ENCODE results near the gene ZNF443.
"Not testable (repeated sequence)": the region's sequence is repeated elsewhere in the genome, so short reads cannot be mapped to it uniquely, and the experiment has no call there.

ZNF443 gene

DNA sequence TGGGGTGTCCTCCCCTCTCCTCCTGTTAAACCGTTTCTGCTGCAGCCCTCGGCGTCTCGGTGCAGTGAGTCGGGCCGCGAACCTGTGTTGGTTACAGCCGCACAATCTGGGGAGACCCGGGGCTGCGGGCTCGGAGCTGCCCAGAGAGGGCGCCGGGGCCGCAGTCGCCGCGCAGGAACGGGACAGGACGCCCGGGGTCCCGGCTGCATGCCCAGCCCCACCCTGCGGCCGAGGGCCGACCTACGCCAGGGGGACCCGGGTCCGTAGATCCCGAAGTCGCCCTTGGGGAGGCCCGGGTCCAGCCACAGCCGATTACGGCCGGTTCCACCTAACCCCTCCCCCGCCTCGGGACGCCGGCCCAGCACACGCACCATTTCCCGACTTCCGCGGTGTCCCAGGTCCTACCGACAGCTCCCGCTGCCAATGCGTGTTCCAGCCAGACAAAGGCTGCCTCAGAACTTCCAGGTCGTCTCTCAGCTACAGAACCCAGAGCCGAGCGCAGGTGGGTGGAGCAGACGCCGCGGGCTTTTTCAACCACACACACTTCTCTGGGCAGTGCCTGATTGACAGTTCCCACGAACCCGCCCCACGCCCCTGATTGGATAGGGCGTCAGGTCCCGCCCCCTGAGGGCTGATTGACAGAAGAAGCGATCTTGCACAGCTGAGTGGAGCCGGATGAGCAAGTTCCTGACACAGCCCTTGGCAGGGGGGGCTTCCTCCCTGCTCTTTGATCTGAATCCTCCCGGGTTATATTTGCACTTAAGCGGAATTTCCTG is at the start of gene ZNF443:
Gene ZNF443 (minus strand): TSS at position 481 of the 776 bp plus-strand sequence. CDS start 107 bp downstream, at position 374.
- DNase-seq (ENCODE audit: low read depth in 2 of 3, low spot score in 2 of 3): peak; percentile 91 to 96 (median 95)

DNA sequence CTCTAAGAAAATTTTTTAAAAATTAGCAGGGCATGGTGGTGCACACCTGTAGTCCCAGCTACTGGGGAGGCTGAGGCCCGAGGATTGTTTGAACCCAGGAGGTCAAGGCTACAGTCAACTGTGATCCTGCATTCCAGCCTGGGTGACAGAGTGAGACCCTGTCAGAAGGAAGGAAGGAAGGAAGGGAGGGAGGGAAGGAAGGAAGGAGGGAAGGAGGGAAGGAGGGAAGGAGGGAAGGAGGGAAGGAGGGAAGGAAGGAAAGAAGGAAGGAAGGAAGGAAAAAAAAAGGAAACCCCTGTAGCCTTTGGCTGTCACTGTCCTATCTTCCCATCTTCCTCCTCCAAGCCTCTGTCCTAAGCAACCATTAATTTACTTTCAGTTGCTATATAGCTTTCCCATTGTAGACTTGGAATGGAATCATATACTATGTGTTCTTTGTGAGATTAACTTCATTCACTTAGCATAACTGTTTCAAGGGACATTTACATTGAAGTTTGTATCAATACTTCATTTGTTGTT is 45.5 kb upstream of the ZNF443 start:
- not testable (repeated sequence) for DNase-seq (ENCODE audit: low read depth in 2 of 3, low spot score in 2 of 3)

DNA sequence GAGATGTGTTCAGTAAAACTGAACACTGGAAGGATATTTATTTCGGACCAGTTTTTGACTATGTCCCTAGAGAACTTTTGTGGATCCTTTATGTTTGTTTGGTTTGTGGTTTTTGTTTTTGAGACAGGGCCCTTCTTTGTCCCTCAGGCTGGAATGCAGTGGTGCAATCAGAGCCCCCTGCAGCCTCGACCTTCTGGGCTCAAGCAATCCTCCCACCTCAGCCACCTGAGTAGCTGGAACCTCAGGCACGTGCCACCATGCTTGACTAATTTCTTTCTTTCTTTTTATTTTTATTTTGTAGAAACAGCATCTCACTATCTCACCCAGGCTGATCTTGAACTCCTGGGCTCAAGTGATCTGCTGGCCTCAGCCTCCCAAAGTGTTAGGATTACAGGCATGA is 44.8 kb upstream of the ZNF443 start:
- DNase-seq (ENCODE audit: low read depth in 2 of 3, low spot score in 2 of 3): no peak

DNA sequence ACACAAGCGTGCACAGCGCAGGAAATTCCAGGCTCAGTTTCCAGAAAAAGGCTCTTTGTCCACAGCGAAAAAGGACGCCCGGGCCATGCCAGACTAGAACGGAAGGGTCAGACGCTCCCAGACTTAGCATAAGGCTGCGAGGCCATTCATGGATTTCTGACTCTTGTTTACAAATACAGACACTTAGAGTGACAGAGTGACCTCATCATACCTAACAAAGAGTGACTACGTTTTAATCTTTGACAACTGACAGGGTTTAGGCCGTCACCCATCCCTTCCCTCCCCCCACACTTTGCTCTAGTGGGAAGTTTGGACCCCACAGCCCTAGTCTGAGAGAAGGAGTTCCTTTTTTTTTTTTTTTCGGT is 44.2 kb upstream of the ZNF443 start:
- DNase-seq (ENCODE audit: low read depth in 2 of 3, low spot score in 2 of 3): no peak

DNA sequence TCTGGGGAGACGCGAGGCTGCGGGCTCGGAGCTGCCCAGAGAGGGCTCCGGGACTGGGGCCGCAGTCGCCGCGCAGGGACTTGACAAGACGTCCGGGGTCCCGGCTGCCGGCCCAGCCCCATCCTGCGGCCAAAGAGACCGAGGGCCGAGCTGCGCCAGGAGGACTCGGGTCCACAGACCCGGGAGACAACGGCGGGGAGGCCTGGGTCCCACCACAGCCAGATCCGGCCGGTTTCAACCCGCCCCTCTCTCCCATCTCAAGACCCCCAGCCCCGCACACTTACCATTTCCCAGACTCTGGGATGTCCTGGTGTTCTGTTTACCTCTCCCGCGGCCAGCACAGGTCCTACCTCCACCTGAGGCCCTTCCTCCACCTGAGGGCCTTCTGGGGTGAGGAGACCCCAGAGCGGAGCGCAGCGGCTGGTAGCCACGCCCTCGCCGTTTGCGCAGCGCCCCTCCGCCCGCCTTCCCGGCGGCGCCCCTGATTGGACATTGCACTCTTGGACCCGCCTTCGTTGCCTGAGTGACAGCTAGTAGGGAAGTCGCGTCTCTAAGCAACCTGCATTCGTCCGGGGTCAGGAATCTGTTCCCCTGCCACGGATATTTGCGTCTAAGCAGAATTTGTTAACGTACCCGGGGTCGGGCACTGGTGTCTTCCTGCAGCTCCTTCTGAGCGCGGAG is 43.7 kb upstream of the ZNF443 start, which contains the start of gene ZNF709:
Gene ZNF709 (minus strand): TSS at position 446 of the 681 bp plus-strand sequence. CDS start 159 bp downstream, at position 287.
- peak; percentile 68 to 82 (median 82) for DNase-seq (ENCODE audit: low read depth in 2 of 3, low spot score in 2 of 3)

DNA sequence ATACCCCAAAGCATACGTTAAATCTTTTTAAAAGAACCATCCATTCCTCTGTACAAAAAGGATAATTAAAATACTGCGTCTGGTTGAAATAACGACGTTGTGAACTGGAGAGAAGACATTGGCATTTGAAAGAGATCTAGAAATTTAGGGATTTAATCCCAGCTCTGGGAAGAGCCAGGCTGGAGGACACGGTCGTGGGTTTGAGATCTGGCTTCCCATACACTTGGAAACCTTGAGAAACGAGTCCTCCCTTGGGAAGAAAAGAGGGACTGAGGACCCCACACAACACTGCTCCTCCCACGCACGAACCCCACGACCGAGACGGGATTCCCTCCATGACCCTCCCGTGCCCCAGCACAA is 43.2 kb upstream of the ZNF443 start:
- DNase-seq (ENCODE audit: low read depth in 2 of 3, low spot score in 2 of 3): no peak

DNA sequence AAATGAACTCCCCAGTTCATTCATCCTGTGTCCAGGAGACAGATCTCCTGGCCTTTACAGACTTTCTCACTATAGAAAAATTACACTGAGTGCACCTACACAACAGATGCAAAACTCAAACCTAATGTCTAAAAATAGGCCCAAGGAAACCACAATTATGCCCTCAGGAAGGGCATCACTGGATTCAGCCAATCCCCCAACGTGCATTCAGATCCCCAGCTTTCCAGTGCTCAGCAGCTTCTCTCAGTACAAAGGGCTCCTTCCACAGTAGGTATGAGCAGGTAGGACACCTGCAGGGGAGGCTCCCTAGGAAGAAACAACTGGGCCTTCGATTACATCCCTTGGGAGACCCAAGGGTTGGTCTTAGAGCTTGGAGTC is 41.7 kb upstream of the ZNF443 start:
- no peak for DNase-seq (ENCODE audit: low read depth in 2 of 3, low spot score in 2 of 3)

DNA sequence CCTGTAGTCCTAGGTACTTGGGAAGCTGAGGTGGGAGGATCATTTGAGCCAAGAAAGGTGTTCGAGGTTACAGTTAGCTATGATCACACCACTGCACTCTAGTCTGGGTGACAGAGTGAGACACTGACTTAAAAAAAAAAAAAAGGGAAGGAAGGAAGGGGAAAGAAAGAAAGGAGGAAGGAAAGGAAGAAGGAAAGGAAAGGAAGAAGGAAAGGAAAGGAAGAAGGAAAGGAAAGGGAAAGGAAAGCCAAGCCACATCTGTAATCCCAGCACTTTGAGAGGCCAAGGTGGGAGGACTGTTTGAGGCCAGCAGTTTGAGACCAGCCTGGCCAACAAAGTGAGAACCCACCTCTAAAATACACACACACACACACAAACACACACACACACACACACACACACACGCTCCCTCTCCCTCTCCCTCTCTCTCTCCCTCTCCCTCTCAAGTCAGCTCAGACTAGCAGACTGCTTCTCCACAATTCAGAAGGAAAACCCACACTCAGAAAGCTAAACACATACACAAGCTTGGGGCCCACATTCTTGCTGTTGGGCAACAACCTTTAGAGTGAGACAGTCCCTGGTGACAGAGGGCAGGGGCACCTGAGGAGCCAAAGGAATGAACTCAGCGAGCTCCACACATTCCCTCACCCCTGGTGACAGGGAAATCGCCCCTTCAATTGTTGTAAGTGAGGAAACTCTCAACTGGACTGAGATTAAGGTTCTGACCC is 41.1 kb upstream of the ZNF443 start:
- no peak for DNase-seq (ENCODE audit: low read depth in 2 of 3, low spot score in 2 of 3)

DNA sequence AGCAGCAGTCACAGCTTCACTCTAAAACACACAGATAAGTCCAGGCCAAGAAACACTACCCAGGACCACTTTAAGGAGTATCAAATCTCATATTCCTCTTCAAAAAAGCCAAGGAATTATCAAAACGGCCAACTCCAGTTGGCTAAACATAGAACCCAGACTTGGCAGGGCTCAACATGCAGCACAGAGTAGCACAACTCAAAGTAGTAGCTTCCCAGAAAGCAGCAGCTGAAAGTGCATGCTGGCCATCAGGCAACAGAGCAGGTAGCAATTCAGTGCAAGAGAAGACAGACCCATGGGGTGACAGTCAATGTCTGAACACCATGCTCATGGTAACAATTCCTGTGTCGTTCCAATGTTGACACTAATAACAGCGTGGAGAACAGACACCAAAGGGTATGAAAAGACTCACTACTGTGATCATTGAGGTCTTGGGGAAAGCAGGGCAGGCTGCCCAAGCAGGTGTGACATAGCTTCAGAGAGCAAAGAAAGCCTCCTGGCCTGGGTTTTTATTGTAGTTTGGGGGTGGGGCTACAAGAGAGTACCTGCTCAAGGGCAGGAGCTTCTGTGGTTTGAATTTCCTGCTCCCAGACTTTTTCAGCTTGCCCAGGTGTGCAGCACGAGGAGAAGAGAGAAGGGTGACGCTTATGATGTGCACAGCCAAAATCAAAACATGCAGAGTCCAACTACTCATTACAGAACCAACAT is 37.6 kb upstream of the ZNF443 start:
- DNase-seq (ENCODE audit: low read depth in 2 of 3, low spot score in 2 of 3): no peak

DNA sequence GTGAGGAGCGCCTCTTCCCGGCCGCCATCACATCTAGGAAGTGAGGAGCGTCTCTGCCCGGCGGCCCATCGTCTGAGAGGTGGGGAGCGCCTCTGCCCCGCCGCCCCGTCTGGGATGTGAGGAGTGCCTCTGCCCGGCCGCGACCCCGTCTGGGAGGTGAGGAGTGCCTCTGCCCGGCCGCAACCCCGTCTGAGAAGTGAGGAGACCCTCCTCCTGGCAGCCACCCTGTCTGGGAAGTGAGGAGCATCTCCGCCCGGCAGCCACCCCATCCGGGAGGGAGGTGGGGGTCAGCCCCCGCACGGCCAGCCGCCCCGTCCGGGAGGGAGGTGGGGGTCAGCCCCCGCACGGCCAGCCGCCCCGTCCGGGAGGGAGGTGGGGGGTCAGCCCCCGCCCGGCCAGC is 26.8 kb upstream of the ZNF443 start:
- not testable (repeated sequence) for DNase-seq (ENCODE audit: low read depth in 2 of 3, low spot score in 2 of 3)

DNA sequence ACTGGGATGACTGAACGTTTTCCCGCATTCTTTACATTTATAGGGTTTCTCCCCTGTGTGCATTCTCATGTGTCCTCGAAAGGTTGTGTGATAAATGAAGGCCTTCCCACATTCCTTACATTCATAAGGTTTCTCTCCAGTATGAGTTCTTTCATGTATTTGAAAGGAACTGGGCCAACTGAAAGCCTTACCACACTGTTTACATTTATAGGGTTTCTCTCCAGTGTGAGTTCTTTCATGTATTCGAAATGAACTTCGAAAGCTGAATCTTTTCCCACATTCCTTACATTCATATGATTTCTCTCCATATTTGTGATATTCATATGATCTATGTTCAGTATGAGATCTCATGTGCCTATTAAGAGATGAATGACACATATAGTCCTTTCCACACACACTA is 24.4 kb upstream of the ZNF443 start:
- DNase-seq (ENCODE audit: low read depth in 2 of 3, low spot score in 2 of 3): no peak

DNA sequence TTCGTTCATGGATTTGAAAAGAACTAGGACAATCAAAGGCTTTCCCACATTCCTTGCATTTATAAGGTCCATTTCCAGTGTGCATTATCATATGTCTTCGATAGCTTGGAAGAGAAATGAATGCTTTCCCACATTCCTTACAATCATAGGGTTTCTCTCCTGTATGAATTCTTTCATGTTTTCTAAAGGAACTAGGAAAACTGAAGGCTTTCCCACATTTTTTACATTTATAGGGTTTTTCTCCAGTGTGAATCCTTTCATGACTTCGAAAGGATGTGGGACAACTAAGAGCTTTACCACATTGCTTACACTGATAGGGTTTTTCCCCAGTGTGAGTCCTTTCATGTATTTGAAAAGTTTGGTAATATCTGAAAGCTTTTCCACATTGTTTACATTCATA is 23.9 kb upstream of the ZNF443 start:
- no peak for DNase-seq (ENCODE audit: low read depth in 2 of 3, low spot score in 2 of 3)

DNA sequence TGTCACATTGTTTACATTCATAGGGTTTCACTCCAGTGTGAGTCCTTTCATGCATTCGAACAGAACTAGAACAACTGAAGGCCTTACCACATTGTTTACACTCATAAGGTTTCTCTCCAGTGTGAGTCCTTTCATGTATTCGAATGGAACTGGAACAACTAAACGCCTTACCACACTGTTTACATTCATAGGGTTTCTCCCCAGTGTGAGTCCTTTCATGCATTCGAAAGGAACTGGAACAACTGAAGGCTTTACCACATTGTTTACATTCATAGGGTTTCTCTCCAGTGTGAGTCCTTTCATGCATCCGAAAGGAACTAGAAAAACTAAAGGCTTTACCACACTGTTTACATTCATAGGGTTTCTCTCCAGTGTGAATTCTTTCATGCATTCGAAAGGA is 23.3 kb upstream of the ZNF443 start:
- not testable (repeated sequence) for DNase-seq (ENCODE audit: low read depth in 2 of 3, low spot score in 2 of 3)

DNA sequence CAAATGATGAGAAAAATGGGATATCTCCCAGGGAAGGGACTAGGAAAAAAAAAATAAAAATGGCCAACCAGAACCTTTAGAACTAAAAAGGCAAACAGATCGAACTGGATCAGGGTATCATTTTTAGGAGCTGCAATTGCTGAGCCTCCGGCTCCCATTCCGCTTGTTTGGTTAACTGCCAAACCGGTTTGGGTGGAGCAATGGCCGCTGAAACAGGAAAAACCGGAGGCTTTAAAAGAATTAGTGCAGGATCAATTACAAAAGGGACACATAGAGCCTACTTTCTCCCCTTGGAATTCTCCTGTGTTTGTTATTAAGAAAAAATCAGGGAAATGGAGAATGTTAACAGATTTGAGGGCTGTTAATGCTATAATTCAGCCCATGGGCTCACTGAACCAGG is 12.7 kb upstream of the ZNF443 start:
- no peak for DNase-seq (ENCODE audit: low read depth in 2 of 3, low spot score in 2 of 3)

DNA sequence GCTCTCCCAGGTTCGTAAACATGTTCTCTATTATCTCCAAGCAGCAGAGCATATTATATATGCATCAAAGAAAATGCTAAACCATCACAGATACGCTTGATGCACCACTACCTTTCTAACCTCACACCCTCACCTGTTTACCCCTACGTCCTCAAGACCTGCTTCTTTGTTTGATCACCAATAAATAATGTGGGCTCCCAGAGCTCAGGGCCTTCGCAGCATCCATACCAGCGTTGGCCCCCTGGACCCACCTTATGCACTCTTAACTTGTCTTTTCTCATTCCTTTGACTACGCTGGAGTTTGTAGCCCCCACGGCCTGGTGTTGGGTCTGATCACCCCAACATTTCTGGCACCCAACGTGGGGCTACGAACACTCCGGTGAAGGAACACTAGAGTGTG is 10.0 kb upstream of the ZNF443 start:
- no peak for DNase-seq (ENCODE audit: low read depth in 2 of 3, low spot score in 2 of 3)

DNA sequence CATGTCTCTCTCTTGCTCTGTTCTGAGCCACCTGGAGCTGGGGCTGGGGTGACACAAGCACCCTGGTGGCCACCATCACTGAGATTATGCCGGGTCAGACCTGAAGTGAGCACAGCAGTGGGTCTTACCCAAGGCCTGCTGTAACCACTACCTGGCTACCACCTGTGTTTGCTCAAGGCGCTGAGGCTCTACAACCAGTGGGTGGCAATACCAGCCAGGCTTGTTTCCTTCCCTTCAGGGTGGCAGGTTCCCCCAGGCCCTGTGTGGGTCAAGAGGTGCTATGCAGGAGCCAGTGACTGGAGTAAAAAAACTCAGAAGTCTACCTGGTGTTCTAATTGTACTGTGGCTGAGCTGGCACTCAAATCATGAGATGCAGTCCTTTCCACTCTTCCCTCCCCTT is 8.0 kb upstream of the ZNF443 start:
- no peak for DNase-seq (ENCODE audit: low read depth in 2 of 3, low spot score in 2 of 3)

DNA sequence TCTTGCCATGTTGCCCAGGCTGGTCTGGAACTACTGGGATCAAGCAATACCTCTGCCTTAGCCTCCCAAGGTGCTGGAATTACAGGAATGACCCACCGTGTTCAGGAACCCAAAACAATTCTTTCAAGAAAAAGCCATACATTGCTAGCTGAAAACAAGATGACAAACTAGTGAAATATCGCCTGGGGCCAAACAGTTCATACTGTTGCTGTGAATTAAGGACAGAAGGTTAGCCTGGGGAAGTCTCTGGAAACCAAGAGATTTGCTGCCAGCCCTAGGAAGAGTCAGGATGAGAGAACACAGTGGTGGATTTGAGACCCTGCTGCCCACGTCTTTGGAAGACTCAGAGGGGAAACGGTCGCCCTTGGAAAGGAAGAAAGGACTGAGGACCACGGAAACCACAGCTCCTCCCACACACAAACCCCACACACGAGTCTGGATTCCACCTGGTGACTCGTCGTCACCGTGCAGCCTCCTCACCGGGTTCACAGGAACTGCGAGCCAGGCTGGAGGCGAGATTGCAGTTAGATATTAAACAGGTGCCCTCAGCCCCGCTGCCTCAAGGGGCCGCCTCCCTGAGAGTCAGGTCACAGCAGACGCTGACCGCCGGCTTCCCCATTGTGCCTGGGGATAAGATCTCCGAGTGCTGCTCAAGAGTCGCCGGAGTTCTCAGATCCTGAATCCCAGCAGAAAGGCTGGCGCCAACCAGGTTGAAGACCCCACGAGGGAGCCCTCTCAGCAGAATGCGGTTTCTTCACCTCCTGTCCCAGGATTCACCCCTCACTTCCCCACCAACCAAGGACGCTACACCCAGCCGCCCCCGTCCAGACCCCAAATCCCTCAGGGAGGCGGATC is 908 bp downstream of the ZNF443 start:
- DNase-seq (ENCODE audit: low read depth in 2 of 3, low spot score in 2 of 3): peak; percentile 22 to 29 (median 29)

DNA sequence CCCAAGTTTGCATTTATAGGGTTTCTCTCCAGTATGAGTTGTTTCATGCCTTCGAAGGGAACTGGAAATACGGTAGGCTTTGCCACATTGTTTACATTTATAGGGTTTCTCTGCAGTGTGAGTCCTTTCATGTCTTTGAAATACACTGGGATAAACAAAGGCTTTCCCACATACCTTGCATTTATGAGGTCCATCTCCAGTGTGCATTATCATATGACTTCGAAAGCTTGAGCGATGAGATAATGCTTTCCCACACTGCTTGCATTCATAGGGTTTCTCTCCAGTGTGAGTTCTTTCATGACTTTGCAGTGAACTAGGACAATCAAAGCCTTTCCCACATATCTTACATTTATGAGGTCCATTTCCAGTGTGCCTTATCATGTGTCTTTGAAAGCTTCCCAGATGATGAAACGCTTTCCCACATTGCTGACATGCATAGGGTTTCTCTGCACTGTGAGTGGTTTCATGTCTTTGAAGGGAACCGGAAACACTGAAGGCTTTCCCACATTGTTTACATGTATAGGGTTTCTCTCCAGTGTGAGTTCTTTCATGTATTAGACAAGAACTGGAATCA is 10.0 kb downstream of the ZNF443 start:
- DNase-seq (ENCODE audit: low read depth in 2 of 3, low spot score in 2 of 3): not testable (repeated sequence)

DNA sequence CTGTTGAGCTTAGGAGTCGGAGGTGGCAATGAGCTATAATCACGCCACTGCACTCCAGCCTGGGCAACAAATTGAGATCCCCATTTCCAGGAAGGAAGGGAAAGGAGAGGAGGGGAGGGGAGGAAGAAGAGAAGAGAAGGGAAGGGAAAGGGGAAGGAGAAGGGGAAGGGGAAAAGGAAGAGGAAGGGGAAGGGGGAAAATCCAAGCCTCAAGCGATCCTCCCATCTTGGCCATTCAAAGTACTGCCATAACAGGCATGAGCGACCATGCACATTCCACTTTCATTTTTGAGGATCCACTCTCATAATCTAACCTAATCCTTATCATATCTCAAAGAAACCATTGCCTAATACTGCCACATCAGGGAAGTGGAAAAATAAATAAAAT is 14.9 kb downstream of the ZNF443 start:
- DNase-seq (ENCODE audit: low read depth in 2 of 3, low spot score in 2 of 3): no peak
